Measurements from ENCODE around the gene SERP2.

SERP2 gene

GRCh38 chr13:44388427-44389059 is 14.9 kb downstream of the SERP2 start:
- DNase-seq (ENCODE audit: low spot score) = no peak

GRCh38 chr13:44389060-44389666 is 15.5 kb downstream of the SERP2 start:
- DNase-seq (ENCODE audit: low spot score) = no peak

GRCh38 chr13:44389876-44390275 is 16.3 kb downstream of the SERP2 start:
- no peak for DNase-seq (ENCODE audit: low spot score)

GRCh38 chr13:44393391-44393790 is 19.8 kb downstream of the SERP2 start:
- DNase-seq (ENCODE audit: low spot score) = no peak

- no peak for DNase-seq (ENCODE audit: low spot score)
These were observed 21.0 kb downstream of the SERP2 start for GRCh38 chr13:44394658-44395057.

GRCh38 chr13:44395976-44396694 is 22.5 kb downstream of the SERP2 start:
- no peak for DNase-seq (ENCODE audit: low spot score)

GRCh38 chr13:44396701-44397580 is 23.3 kb downstream of the SERP2 start:
- peak; percentile 61 for DNase-seq (ENCODE audit: low spot score)

GRCh38 chr13:44397766-44398223 is 24.2 kb downstream of the SERP2 start:
- no peak for DNase-seq (ENCODE audit: low spot score)

- no peak for DNase-seq (ENCODE audit: low spot score)
These were observed 25.0 kb downstream of the SERP2 start for GRCh38 chr13:44398606-44399005.

GRCh38 chr13:44399074-44399473 is 25.4 kb downstream of the SERP2 start:
- DNase-seq (ENCODE audit: low spot score) = no peak

GRCh38 chr13:44400736-44401135 is 27.1 kb downstream of the SERP2 start:
- no peak for DNase-seq (ENCODE audit: low spot score)

GRCh38 chr13:44401577-44401976 is 28.0 kb downstream of the SERP2 start:
- DNase-seq (ENCODE audit: low spot score) = no peak

- DNase-seq (ENCODE audit: low spot score) = no peak
These were observed 29.3 kb downstream of the SERP2 start for GRCh38 chr13:44402899-44403445.

- DNase-seq (ENCODE audit: low spot score) = peak; percentile 42
These were observed 29.9 kb downstream of the SERP2 start for GRCh38 chr13:44403461-44404056.

- no peak for DNase-seq (ENCODE audit: low spot score)
These were observed 30.9 kb downstream of the SERP2 start for GRCh38 chr13:44404261-44405132.

GRCh38 chr13:44406617-44407016 is 33.0 kb downstream of the SERP2 start:
- DNase-seq (ENCODE audit: low spot score) = no peak

- no peak for DNase-seq (ENCODE audit: low spot score)
These were observed 33.8 kb downstream of the SERP2 start for GRCh38 chr13:44407379-44407778.

- DNase-seq (ENCODE audit: low spot score) = no peak
These were observed 34.3 kb downstream of the SERP2 start for GRCh38 chr13:44407891-44408290.

GRCh38 chr13:44409595-44409994 is 36.0 kb downstream of the SERP2 start:
- no peak for DNase-seq (ENCODE audit: low spot score)

- no peak for DNase-seq (ENCODE audit: low spot score)
These were observed 36.8 kb downstream of the SERP2 start for GRCh38 chr13:44410328-44410859.

Data from cerebellar cortex (tissue), 1 donor.